Trophoblast cell (in vitro differentiated cells and primary cell): ENCODE measurements around the gene MPP3.

Experiments used
- DNase-seq, 2 donors: peaks; one replicate each; pipeline ENCODE4 v3.0.0-alpha.2; 2016
- H2AFZ ChIP-seq: 2 replicates; pipeline ENCODE4 v1.6.1; 2013; ENCODE audit warnings: low read length, moderate library complexity, mild to moderate bottlenecking; ENCODE audit not compliant: insufficient read depth, poor library complexity
- H2AK5ac ChIP-seq: 2 replicates; pipeline ENCODE4 v1.6.1; 2013; ENCODE audit warnings: mild to moderate bottlenecking, low read length
- H2BK120ac ChIP-seq: 2 replicates; pipeline ENCODE4 v1.6.1; 2013; ENCODE audit warnings: low read length, mild to moderate bottlenecking, moderate library complexity; ENCODE audit not compliant: insufficient read depth, poor library complexity
- H2BK12ac ChIP-seq: 2 replicates; pipeline ENCODE4 v1.6.1; 2013; ENCODE audit warnings: mild to moderate bottlenecking, low read length, moderate library complexity
- H2BK5ac ChIP-seq: 2 replicates; pipeline ENCODE4 v1.6.1; 2013; ENCODE audit warnings: low read length, low read depth, moderate library complexity, mild to moderate bottlenecking; ENCODE audit not compliant: poor library complexity
- H3K14ac ChIP-seq: 2 replicates; pipeline ENCODE4 v1.6.1; 2013; ENCODE audit warnings: mild to moderate bottlenecking, low read length
- H3K18ac ChIP-seq: 2 replicates; pipeline ENCODE4 v1.6.1; 2013; ENCODE audit warnings: mild to moderate bottlenecking, low read length
- H3K23ac ChIP-seq: 2 replicates; pipeline ENCODE4 v1.6.1; 2013; ENCODE audit warnings: low read length
- H3K27ac ChIP-seq: 2 replicates; pipeline ENCODE4 v1.5.1; 2013; ENCODE audit warnings: low read depth, mild to moderate bottlenecking, inconsistent platforms, low read length, moderate library complexity
- H3K27me3 ChIP-seq: 2 replicates; pipeline ENCODE4 v1.6.1; 2013; ENCODE audit warnings: inconsistent platforms, mild to moderate bottlenecking, low read length, moderate library complexity; ENCODE audit not compliant: insufficient read depth
- H3K36me3 ChIP-seq, 2 experiments: 1 replicate in 1 of 2; 2 replicates in 1 of 2; pipeline ENCODE4 v1.6.1; 2013; ENCODE audit warnings: low read length in 2 of 2, mild to moderate bottlenecking in 2 of 2, moderate library complexity in 1 of 2; ENCODE audit not compliant: insufficient read depth in 2 of 2, control insufficient read depth in 1 of 2
- H3K4ac ChIP-seq: 2 replicates; pipeline ENCODE4 v1.6.1; 2013; ENCODE audit warnings: low read depth, mild to moderate bottlenecking, low read length, moderate library complexity
- H3K4me1 ChIP-seq, 2 experiments: 1 replicate in 1 of 2; 2 replicates in 1 of 2; pipeline ENCODE4 v1.6.1; 2013; ENCODE audit warnings: low read length in 2 of 2, mild to moderate bottlenecking in 2 of 2, moderate library complexity in 1 of 2; ENCODE audit not compliant: insufficient read depth in 2 of 2, control insufficient read depth in 1 of 2
- H3K4me2 ChIP-seq: 2 replicates; pipeline ENCODE4 v1.6.1; 2013; ENCODE audit warnings: inconsistent platforms, mild to moderate bottlenecking, low read length, moderate library complexity
- H3K4me3 ChIP-seq: 2 replicates; pipeline ENCODE4 v1.5.1; 2013; ENCODE audit warnings: mild to moderate bottlenecking, low read depth, low read length, inconsistent platforms
- H3K79me1 ChIP-seq: one replicate; pipeline ENCODE4 v1.6.1; 2013; ENCODE audit warnings: low read length
- H3K79me2 ChIP-seq: 2 replicates; pipeline ENCODE4 v1.6.1; 2013; ENCODE audit warnings: low read length, mild to moderate bottlenecking; ENCODE audit not compliant: control insufficient read depth, insufficient read depth, poor library complexity
- H3K9ac ChIP-seq: 2 replicates; pipeline ENCODE4 v1.6.1; 2013; ENCODE audit warnings: mild to moderate bottlenecking, low read length
- H3K9me3 ChIP-seq: 2 replicates; pipeline ENCODE4 v1.6.1; 2013; ENCODE audit warnings: low read depth, mild to moderate bottlenecking, control low read depth, inconsistent platforms, low read length; ENCODE audit not compliant: insufficient read depth
- H4K12ac ChIP-seq: 2 replicates; pipeline ENCODE4 v1.6.1; 2013; ENCODE audit warnings: low read depth, mild to moderate bottlenecking, low read length, moderate library complexity
- H4K8ac ChIP-seq: 2 replicates; pipeline ENCODE4 v1.6.1; 2013; ENCODE audit warnings: low read depth, mild to moderate bottlenecking, low read length, moderate library complexity
- H4K91ac ChIP-seq: one replicate; pipeline ENCODE4 v1.6.1; 2013; ENCODE audit warnings: low read depth, mild to moderate bottlenecking, low read length, moderate library complexity
- WGBS: extraction: QIAGEN DNeasy Blood & Tissue Kit; methylation state at CpG from one replicate; pipeline ENCODE4 v1.1.7; 2013; ENCODE audit warnings: missing lambda C conversion rate; ENCODE audit not compliant: insufficient read length, insufficient coverage; ENCODE audit errors: extremely low coverage; 5-methylcytosine and 5-hydroxymethylcytosine counted together

MPP3 gene

DNA sequence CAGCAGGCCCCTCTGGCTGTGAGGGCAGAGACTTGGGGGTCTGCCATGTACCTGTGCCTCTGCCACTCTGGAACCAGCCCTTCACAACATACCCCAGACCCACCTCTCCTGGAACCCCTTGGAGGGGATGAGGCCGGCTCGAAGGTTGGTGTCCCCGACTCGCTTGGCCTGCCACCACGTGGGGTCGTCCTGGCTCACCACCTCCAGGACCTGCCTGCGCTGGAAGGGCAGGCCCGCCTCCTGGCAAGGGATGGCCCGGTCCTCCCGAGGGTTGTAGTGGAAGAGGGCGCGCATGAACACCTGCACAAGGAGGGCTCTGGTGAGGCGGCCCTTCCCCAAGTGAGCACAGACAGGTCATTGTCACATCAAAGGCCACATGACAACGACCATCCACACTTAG lies 12.2 kb downstream of the MPP3 start:
- Histone ChIP-seq H3K23ac (no peak overlapping the region), H3K14ac (no peak overlapping the region), H3K4me1 (no peaks in the 10 kb centered on the region), H4K8ac (no peak overlapping the region), H2BK120ac (no peak overlapping the region), H3K4me3 (no peak overlapping the region), H4K12ac (no peak overlapping the region), H2BK12ac (no peak overlapping the region), H2BK5ac (no peak overlapping the region), H3K27ac (no peak overlapping the region), H3K79me2 (no peaks in the 10 kb centered on the region), H3K79me1 (no peaks in the 10 kb centered on the region), H2AK5ac (no peak overlapping the region), H3K4me2 (no peak overlapping the region), H3K27me3 (no peaks in the 10 kb centered on the region), H3K4ac (no peak overlapping the region), H3K18ac (no peak overlapping the region), H3K9me3 (peaks cover 3% of the 10 kb centered on the region), H2AFZ (no peak overlapping the region), H3K9ac (no peak overlapping the region), H3K36me3 (no peaks in the 10 kb centered on the region), H4K91ac (no peak overlapping the region)
- no CpG with 5 or more reads among the region's 14 CpGs for WGBS
- DNase-seq: no peak

DNA sequence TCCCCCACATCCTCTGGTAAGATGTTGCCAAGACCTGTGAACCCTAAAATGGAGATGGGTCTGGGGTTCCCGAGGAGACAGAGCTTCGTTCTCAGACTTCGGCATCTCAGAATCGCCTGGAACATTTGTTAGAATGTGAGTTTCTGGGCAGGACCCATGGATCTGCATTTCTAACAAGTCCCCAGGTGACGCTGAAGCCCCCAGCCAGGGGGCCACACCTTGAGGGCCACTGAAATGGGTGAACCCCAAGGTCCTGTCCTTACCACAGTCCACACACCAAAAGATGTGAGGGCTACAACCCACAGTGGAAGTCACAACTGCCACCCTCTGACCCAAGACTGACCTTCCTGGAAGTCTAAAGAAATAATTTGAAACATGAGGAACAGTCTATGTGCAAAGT lies 14.0 kb downstream of the MPP3 start:
- no peaks in the 10 kb centered on the region for H3K27me3 ChIP-seq
- H3K9ac ChIP-seq: no peak overlapping the region
- no peak overlapping the region for H3K27ac ChIP-seq
- no CpG with 5 or more reads among the region's 5 CpGs for WGBS
- H3K79me2 ChIP-seq: no peaks in the 10 kb centered on the region
- no peak overlapping the region for H3K4ac ChIP-seq
- no peak overlapping the region for H4K91ac ChIP-seq
- no peak overlapping the region for H3K14ac ChIP-seq
- no peak overlapping the region for H2AFZ ChIP-seq
- H3K4me3 ChIP-seq: no peak overlapping the region
- no peak overlapping the region for H2BK120ac ChIP-seq
- no peak overlapping the region for H3K4me2 ChIP-seq
- no peak overlapping the region for H2AK5ac ChIP-seq
- H3K18ac ChIP-seq: no peak overlapping the region
- no peak overlapping the region for H4K12ac ChIP-seq
- H3K23ac ChIP-seq: no peak overlapping the region
- DNase-seq: no peak
- no peak overlapping the region for H2BK12ac ChIP-seq
- no peak overlapping the region for H2BK5ac ChIP-seq
- H3K36me3 ChIP-seq: no peaks in the 10 kb centered on the region
- no peaks in the 10 kb centered on the region for H3K79me1 ChIP-seq
- H3K4me1 ChIP-seq: no peaks in the 10 kb centered on the region
- peaks cover 1% of the 10 kb centered on the region for H3K9me3 ChIP-seq
- H4K8ac ChIP-seq: no peak overlapping the region

DNA sequence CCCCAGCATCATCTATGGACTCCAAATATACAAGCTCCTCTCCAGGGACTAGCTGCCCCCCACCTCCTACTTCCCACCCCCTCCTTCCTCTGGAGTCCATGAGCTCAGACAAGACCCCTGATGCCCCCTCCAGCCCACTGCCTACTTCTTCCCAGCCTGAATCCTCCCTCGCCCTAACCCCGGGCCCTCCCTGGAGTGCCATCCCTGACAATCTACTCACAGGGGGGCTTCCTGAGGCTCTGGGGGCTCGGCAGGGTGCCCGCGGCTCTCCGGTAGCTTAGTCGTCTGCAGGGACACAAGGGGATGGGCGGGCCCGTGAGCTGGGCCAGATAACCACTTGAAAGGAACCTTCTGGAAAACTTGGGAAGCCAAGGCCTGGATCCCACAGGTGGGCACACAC lies 15.1 kb downstream of the MPP3 start:
- Histone ChIP-seq H2AFZ (no peak overlapping the region), H3K14ac (no peak overlapping the region), H4K8ac (no peak overlapping the region), H3K4me2 (no peak overlapping the region), H3K23ac (no peak overlapping the region), H3K79me2 (no peaks in the 10 kb centered on the region), H3K9ac (no peak overlapping the region), H3K27ac (no peak overlapping the region), H3K27me3 (no peaks in the 10 kb centered on the region), H3K4me1 (no peaks in the 10 kb centered on the region), H2BK5ac (no peak overlapping the region), H3K36me3 (no peaks in the 10 kb centered on the region), H2BK120ac (no peak overlapping the region), H4K91ac (no peak overlapping the region), H2BK12ac (no peak overlapping the region), H3K4me3 (no peak overlapping the region), H2AK5ac (no peak overlapping the region), H3K9me3 (peaks cover 1% of the 10 kb centered on the region), H3K18ac (no peak overlapping the region), H3K79me1 (no peaks in the 10 kb centered on the region), H3K4ac (no peak overlapping the region), H4K12ac (no peak overlapping the region)
- no CpG with 5 or more reads among the region's 9 CpGs for WGBS
- no peak for DNase-seq

DNA sequence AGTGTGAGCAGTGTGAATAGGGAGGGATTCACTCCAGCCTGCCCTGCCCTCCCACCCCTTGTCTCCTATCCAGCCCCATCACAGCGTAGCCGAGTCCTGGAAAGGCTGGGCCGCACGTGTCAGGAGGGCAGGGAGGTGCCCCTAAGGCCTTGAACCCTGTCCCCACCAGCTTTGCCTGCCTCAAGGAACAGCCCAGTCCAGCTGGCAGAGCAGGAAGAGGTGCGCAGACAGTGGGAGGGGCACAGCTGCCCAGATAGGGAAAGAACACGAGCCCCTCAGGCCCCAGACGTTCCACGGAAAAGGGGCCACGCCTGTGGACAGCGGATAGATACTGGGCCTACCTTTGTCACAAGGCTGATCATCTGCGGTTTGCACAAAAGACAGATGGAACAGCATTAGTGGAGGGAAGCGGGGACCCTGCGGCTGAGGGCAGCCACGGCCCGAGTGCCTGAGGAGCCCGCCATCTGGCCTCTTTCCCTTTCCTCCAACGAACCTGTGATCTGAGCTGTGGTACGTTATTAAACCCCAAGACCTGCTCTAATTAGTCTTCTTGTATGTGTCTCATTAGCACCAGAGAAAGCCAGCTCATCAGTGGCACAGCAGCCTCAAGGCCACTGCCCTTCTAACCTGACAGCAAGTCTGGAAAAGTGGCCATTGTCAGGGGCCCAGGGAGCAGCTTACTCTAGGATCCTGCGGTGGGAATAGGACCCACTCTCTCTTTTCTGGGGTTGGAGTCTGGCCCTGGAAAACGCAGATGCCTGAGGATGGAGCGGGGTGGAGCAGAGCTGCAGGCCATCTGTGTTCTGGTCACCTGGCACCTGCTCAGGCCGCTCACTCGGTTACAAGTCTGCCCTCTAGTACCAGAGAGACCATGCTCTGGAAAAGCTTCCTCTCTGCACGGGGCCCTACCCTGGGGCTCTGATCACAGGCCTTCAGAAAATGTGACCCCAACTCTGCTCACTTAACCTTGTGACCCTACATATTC lies 16.3 kb downstream of the MPP3 start:
- no peak overlapping the region for H2BK120ac ChIP-seq
- H3K4ac ChIP-seq: no peak overlapping the region
- no peaks in the 10 kb centered on the region for H3K36me3 ChIP-seq
- no peak for DNase-seq
- H3K27ac ChIP-seq: no peak overlapping the region
- no peaks in the 10 kb centered on the region for H3K79me2 ChIP-seq
- WGBS: no CpG with 5 or more reads among the region's 24 CpGs
- no peak overlapping the region for H3K14ac ChIP-seq
- H3K4me1 ChIP-seq: no peaks in the 10 kb centered on the region
- H3K9me3 ChIP-seq: peaks cover 1% of the 10 kb centered on the region
- no peak overlapping the region for H2AFZ ChIP-seq
- no peak overlapping the region for H3K23ac ChIP-seq
- H4K91ac ChIP-seq: no peak overlapping the region
- H2BK5ac ChIP-seq: no peak overlapping the region
- H3K18ac ChIP-seq: no peak overlapping the region
- H4K12ac ChIP-seq: no peak overlapping the region
- no peak overlapping the region for H4K8ac ChIP-seq
- H2AK5ac ChIP-seq: no peak overlapping the region
- no peak overlapping the region for H3K4me2 ChIP-seq
- H3K27me3 ChIP-seq: no peaks in the 10 kb centered on the region
- no peak overlapping the region for H3K4me3 ChIP-seq
- no peak overlapping the region for H3K9ac ChIP-seq
- no peak overlapping the region for H2BK12ac ChIP-seq
- H3K79me1 ChIP-seq: no peaks in the 10 kb centered on the region
